ENCODE results near the gene GPSM1. TPM values are rescaled to one million over a fixed set of nuclear protein-coding genes. Genes with fewer than 3 reads are reported as not detected.

GPSM1 gene
- total and polyA plus RNA-seq, 4 donors, result 6.9 to 53.7 (median 25.8) TPM

DNA sequence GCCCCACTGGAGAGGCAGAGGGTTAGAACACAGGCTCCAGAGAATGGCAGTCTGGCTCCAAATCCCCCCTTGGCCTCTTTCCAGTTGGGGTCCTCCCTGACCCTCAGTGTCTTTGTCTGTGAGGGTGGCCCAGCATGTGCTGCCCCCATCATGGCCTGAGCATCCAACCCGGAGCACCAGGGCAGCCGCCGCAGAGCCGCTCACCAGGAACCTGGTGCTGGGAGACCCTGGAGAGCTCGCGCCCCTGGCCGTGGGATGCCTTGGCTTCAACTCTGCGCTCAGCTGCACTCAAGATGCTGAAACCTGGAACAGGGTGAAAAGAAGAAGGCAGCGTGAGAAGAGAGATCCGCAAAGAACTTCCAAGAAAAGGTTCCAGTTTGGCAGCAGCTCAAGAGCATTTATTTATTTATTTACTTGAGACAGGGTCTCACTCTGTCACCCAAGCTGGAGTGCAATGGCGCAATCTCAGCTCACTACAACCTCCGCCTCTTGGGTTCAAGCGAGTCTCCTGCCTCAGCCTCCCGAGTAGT is 27.3 kb upstream of the GPSM1 start:
- ATAC-seq (ENCODE audit: low FRiP score) (no peak), DNase-seq (no peak)
- H3K4me3 ChIP-seq (ENCODE audit: low read length in 2 of 2), result no peak overlapping the region
- no peaks in the 10 kb centered on the region for H3K27me3 ChIP-seq (ENCODE audit: control insufficient read depth in 1 of 2, insufficient read depth in 2 of 2, low read length in 1 of 2)
- H3K36me3 ChIP-seq (ENCODE audit: control insufficient read depth in 1 of 2, insufficient read depth in 2 of 2, low read length in 1 of 2), result no peaks in the 10 kb centered on the region
- H3K27ac ChIP-seq (ENCODE audit: low read depth in 1 of 2, low read length in 2 of 2), result no peak overlapping the region
- H3K4me1 ChIP-seq (ENCODE audit: control insufficient read depth in 1 of 2, insufficient read depth in 2 of 2, low read length in 2 of 2), result no peaks in the 10 kb centered on the region
- no peaks in the 10 kb centered on the region for H3K9me3 ChIP-seq (ENCODE audit: control insufficient read depth, low read length)
- intact Hi-C loops (cut with DNase I), result no loop called here
- WGBS, 2 donors, result 92 to 96% methylated on average over 14 of the region's 14 CpGs

DNA sequence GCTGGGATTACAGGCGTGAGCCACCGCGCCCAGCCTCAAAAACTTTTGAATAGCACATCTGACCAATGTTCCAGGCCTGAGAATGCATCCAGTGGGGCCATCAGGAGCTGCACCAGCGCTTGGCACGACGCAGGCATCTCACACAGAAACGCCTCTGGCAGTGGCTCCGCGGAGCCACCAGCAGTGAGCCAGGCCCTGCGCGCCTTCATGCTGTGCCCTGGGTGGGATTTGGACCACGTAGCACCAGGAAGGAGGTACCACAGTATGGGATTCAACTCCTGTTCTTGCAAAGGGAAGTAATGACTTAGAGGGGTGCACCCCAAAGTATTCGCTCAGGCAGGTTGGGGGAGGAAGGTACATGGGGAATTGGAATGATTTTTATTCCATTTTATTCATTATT is 26.5 kb upstream of the GPSM1 start:
- Histone ChIP-seq H3K27ac (ENCODE audit: low read depth in 1 of 2, low read length in 2 of 2) (no peak overlapping the region), H3K36me3 (ENCODE audit: control insufficient read depth in 1 of 2, insufficient read depth in 2 of 2, low read length in 1 of 2) (no peaks in the 10 kb centered on the region), H3K9me3 (ENCODE audit: control insufficient read depth, low read length) (no peaks in the 10 kb centered on the region), H3K4me1 (ENCODE audit: control insufficient read depth in 1 of 2, insufficient read depth in 2 of 2, low read length in 2 of 2) (no peaks in the 10 kb centered on the region), H3K4me3 (ENCODE audit: low read length in 2 of 2) (no peak overlapping the region), H3K27me3 (ENCODE audit: control insufficient read depth in 1 of 2, insufficient read depth in 2 of 2, low read length in 1 of 2) (no peaks in the 10 kb centered on the region)
- no peak for DNase-seq
- 85 to 87% methylated on average over 13 of the region's 13 CpGs for WGBS, 2 donors
- ATAC-seq (ENCODE audit: low FRiP score), result no peak
- intact Hi-C loops (cut with DNase I), result no loop called here

DNA sequence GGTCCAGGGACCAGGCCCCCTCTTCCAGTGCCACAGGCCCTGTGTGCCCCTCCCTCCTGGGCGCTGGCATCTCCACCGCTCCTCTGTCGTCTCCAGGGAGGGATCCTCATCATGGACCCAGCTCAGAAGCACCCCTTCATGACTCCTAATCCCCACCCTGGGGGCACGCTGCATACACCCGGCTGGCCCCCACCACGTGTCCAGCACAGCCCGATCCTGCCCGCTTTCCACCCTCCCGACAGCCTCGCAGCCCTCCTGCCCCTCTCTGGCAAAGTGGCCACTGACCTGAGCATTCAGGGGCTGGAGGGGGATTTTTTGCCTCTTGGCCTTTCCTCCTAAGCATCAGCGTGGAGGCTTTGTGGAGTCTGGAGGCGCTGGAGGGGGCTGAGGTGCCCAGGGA is 24.8 kb upstream of the GPSM1 start:
- 89 to 91% methylated on average over 12 of the region's 12 CpGs for WGBS, 2 donors
- H3K27ac ChIP-seq (ENCODE audit: low read depth in 1 of 2, low read length in 2 of 2), result no peak overlapping the region
- ATAC-seq (ENCODE audit: low FRiP score), result no peak
- no peaks in the 10 kb centered on the region for H3K27me3 ChIP-seq (ENCODE audit: control insufficient read depth in 1 of 2, insufficient read depth in 2 of 2, low read length in 1 of 2)
- no peak for DNase-seq
- no peak overlapping the region for H3K4me3 ChIP-seq (ENCODE audit: low read length in 2 of 2)
- intact Hi-C loops (cut with DNase I), result no loop called here
- H3K9me3 ChIP-seq (ENCODE audit: control insufficient read depth, low read length), result no peaks in the 10 kb centered on the region
- no peaks in the 10 kb centered on the region for H3K36me3 ChIP-seq (ENCODE audit: control insufficient read depth in 1 of 2, insufficient read depth in 2 of 2, low read length in 1 of 2)
- H3K4me1 ChIP-seq (ENCODE audit: control insufficient read depth in 1 of 2, insufficient read depth in 2 of 2, low read length in 2 of 2), result no peaks in the 10 kb centered on the region

DNA sequence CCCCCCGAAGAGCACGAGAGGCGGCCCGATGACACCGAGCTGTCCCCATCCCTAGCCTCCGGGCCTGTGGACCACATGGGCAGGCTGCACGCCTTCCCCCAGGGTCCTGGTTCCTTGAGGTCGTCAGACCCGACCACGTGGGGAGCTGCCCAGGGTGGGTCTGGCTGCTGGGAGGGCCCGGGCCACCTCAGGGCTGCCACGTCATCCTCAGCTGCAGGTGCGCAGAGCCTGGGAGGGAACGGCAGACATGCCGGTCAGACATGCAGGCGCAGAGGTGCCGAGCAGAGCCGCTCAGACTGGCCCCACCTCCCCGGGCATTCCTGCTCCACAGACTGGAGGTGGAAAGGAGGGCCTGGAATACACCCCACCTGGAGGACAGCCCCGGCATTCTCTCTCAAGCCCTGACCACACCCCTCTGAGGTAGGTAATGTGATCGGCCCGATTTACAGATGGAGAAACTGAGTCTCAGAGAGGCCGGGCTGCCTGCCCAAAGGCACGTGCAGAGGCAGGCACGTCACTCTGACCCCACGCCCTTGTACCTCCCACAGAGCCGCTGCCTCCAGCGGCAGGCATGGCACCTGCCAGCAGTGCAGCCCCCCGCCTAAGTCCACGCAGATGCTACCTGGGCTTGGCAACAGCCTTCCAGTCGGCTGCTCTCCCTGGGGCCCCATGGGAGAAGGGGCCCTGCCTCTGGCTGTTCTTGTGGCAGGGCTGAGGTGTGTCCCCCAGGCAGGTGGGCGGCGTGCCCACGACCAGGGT is 24.1 kb upstream of the GPSM1 start:
- ATAC-seq (ENCODE audit: low FRiP score), result no peak
- no peaks in the 10 kb centered on the region for H3K36me3 ChIP-seq (ENCODE audit: control insufficient read depth in 1 of 2, insufficient read depth in 2 of 2, low read length in 1 of 2)
- WGBS, 2 donors, result 84 to 85% methylated on average over 30 to 34 of the region's 34 CpGs
- H3K27ac ChIP-seq (ENCODE audit: low read depth in 1 of 2, low read length in 2 of 2), result no peak overlapping the region
- DNase-seq, result no peak
- H3K27me3 ChIP-seq (ENCODE audit: control insufficient read depth in 1 of 2, insufficient read depth in 2 of 2, low read length in 1 of 2), result no peaks in the 10 kb centered on the region
- no peaks in the 10 kb centered on the region for H3K9me3 ChIP-seq (ENCODE audit: control insufficient read depth, low read length)
- H3K4me3 ChIP-seq (ENCODE audit: low read length in 2 of 2), result no peak overlapping the region
- intact Hi-C loops (cut with DNase I), result no loop called here
- H3K4me1 ChIP-seq (ENCODE audit: control insufficient read depth in 1 of 2, insufficient read depth in 2 of 2, low read length in 2 of 2), result no peaks in the 10 kb centered on the region

DNA sequence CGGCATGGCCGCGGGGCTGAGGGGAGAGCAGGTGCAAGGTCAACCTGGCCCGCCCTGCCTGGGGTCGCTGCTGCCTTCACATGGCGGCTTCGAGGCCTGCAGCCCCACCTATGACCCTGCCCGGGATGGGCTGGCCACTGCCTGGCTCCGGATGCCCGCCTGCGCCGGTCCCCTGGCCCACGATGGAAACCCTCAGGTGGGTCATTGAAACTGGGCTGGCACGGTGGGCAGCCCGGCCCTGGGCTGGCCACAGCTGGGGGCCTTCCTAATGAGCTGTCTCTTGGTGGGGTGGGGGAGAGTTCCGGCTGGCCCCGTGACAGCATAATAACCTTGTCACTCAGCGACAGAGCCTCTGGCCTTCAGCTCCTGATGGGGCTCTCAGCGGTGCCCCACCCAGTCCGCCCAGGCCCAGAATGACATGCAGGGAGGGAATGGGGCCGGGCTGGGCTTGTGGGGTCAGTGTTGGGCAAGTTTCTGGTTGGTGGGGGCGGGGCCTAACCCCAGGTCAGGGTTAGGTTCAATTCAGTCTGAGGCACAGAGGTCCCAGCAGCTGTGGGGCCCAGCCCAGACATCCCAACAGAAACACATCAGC is 23.4 kb upstream of the GPSM1 start, which contains the start of gene CCDC187:
Gene CCDC187, minus strand, starts transcription at position 270 of the 592 bp plus-strand sequence. Its CDS starts 264 bp downstream, at position 6.
- ATAC-seq (ENCODE audit: low FRiP score), result no peak
- H3K27me3 ChIP-seq (ENCODE audit: control insufficient read depth in 1 of 2, insufficient read depth in 2 of 2, low read length in 1 of 2), result no peaks in the 10 kb centered on the region
- H3K27ac ChIP-seq (ENCODE audit: low read depth in 1 of 2, low read length in 2 of 2), result no peak within 1 kb of the TSS
- H3K9me3 ChIP-seq (ENCODE audit: control insufficient read depth, low read length), result no peaks in the 10 kb centered on the region
- no peaks in the 10 kb centered on the region for H3K36me3 ChIP-seq (ENCODE audit: control insufficient read depth in 1 of 2, insufficient read depth in 2 of 2, low read length in 1 of 2)
- H3K4me3 ChIP-seq (ENCODE audit: low read length in 2 of 2), result no peak within 1 kb of the TSS
- 72 to 80% methylated on average over 16 to 22 of the region's 22 CpGs for WGBS, 2 donors
- no peaks in the 10 kb centered on the region for H3K4me1 ChIP-seq (ENCODE audit: control insufficient read depth in 1 of 2, insufficient read depth in 2 of 2, low read length in 2 of 2)
- DNase-seq, result no peak
- intact Hi-C loops (cut with DNase I), result no loop called here

DNA sequence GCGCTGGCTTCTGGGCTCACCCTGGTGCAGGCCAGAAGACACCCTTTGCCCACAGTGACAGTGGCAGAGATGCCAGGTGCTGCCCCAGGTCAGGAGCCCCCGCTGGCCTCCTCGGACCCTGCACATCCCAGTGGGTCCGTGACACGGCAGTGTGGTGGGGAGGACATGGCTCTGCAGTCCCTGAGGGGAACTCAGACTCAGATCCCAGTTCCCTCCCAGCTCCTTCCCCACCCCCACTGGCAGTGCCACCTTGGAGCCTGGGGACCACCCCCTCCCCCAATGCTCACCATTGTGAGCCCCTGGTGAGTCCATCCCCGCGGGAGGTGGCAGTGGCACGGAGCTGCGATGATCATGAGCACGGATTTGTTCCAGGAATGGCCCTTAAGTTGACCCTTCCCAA is 22.9 kb upstream of the GPSM1 start:
- H3K4me1 ChIP-seq (ENCODE audit: control insufficient read depth in 1 of 2, insufficient read depth in 2 of 2, low read length in 2 of 2), result no peaks in the 10 kb centered on the region
- no peaks in the 10 kb centered on the region for H3K27me3 ChIP-seq (ENCODE audit: control insufficient read depth in 1 of 2, insufficient read depth in 2 of 2, low read length in 1 of 2)
- intact Hi-C loops (cut with DNase I), result no loop called here
- 84 to 85% methylated on average over 10 of the region's 10 CpGs for WGBS, 2 donors
- H3K4me3 ChIP-seq (ENCODE audit: low read length in 2 of 2), result no peak overlapping the region
- H3K36me3 ChIP-seq (ENCODE audit: control insufficient read depth in 1 of 2, insufficient read depth in 2 of 2, low read length in 1 of 2), result no peaks in the 10 kb centered on the region
- DNase-seq (no peak), ATAC-seq (ENCODE audit: low FRiP score) (no peak)
- H3K9me3 ChIP-seq (ENCODE audit: control insufficient read depth, low read length), result no peaks in the 10 kb centered on the region
- no peak overlapping the region for H3K27ac ChIP-seq (ENCODE audit: low read depth in 1 of 2, low read length in 2 of 2)

DNA sequence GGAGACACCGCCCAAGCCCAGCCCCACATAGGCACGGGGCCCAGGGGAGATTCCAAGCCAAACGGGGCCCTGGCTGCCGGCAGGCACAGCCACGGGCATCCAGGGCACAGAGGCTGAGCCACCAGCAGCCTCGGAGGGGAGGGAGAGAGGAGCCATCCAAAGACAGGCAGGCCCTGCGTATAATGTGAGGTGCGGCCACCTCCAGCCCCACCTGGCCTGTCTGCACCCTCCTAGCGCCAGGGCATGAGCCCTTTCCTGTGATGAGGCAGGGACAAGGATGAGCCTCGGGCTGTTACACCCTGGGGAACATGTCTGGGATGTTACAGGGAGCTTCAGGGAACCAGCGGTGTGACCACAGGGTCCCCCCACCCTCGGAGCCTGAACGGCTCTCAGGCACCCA is 22.4 kb upstream of the GPSM1 start:
- intact Hi-C loops (cut with DNase I), result no loop called here
- Histone ChIP-seq H3K27me3 (ENCODE audit: control insufficient read depth in 1 of 2, insufficient read depth in 2 of 2, low read length in 1 of 2) (no peaks in the 10 kb centered on the region), H3K27ac (ENCODE audit: low read depth in 1 of 2, low read length in 2 of 2) (no peak overlapping the region), H3K36me3 (ENCODE audit: control insufficient read depth in 1 of 2, insufficient read depth in 2 of 2, low read length in 1 of 2) (no peaks in the 10 kb centered on the region), H3K9me3 (ENCODE audit: control insufficient read depth, low read length) (no peaks in the 10 kb centered on the region), H3K4me1 (ENCODE audit: control insufficient read depth in 1 of 2, insufficient read depth in 2 of 2, low read length in 2 of 2) (no peaks in the 10 kb centered on the region), H3K4me3 (ENCODE audit: low read length in 2 of 2) (no peak overlapping the region)
- ATAC-seq (ENCODE audit: low FRiP score) (peak; percentile 10), DNase-seq (no peak)
- 60 to 66% methylated on average over 13 of the region's 13 CpGs for WGBS, 2 donors

DNA sequence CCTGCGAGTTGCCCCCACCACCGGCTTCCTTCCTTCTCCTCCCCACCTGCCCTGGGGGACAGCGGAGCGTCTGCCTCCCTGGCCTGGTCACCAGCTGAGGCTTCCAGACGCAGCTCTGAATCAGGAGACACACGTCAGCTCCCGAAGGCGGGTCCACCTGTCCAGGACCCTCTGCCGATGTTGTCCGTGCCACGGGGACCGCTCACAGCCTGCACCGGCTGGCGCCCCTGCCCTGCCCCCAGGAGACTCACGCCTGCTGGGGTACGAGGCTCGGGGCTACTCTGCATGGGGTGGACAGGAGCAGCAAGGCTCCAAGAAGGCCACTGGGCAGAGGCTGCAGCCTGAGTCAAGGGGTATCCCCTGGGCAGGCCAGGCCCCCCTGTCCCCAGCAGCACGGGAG is 21.5 kb upstream of the GPSM1 start:
- Histone ChIP-seq H3K4me3 (ENCODE audit: low read length in 2 of 2) (no peak overlapping the region), H3K9me3 (ENCODE audit: control insufficient read depth, low read length) (no peaks in the 10 kb centered on the region), H3K4me1 (ENCODE audit: control insufficient read depth in 1 of 2, insufficient read depth in 2 of 2, low read length in 2 of 2) (no peaks in the 10 kb centered on the region), H3K27me3 (ENCODE audit: control insufficient read depth in 1 of 2, insufficient read depth in 2 of 2, low read length in 1 of 2) (no peaks in the 10 kb centered on the region), H3K36me3 (ENCODE audit: control insufficient read depth in 1 of 2, insufficient read depth in 2 of 2, low read length in 1 of 2) (no peaks in the 10 kb centered on the region), H3K27ac (ENCODE audit: low read depth in 1 of 2, low read length in 2 of 2) (no peak overlapping the region)
- 77 to 79% methylated on average over 17 to 18 of the region's 18 CpGs for WGBS, 2 donors
- ATAC-seq (ENCODE audit: low FRiP score) (peak; percentile 17), DNase-seq (no peak)
- intact Hi-C loops (cut with DNase I), result no loop called here
